ENCODE results near the gene RBM33.

Gene RBM33

GRCh38 chr7:155791836-155792235, 147.4 kb downstream of the RBM33 start:
- Histone ChIP-seq H3K36me3 (ENCODE audit: control insufficient read depth in 1 of 2, insufficient read depth in 2 of 2, low read length in 2 of 2) (no peaks in the 10 kb centered on the region), H3K4me3 (ENCODE audit: low read depth in 1 of 2, low read length in 2 of 2) (no peak overlapping the region), H3K27ac (ENCODE audit: low read length) (no peak overlapping the region), H3K9me3 (ENCODE audit: control insufficient read depth in 1 of 2, low read length in 2 of 2) (no peaks in the 10 kb centered on the region), H3K4me1 (ENCODE audit: control insufficient read depth in 1 of 2, insufficient read depth in 2 of 2, low read length in 2 of 2) (peaks cover 0 to 15% of the 10 kb centered on the region in 2 donors), H3K27me3 (ENCODE audit: low read depth, low read length) (peaks cover 15% of the 10 kb centered on the region)

GRCh38 chr7:155792315-155792960, 148.0 kb downstream of the RBM33 start:
- H3K27ac ChIP-seq (ENCODE audit: low read length): no peak overlapping the region
- H3K27me3 ChIP-seq (ENCODE audit: low read depth, low read length): peaks cover 15% of the 10 kb centered on the region
- no peaks in the 10 kb centered on the region for H3K36me3 ChIP-seq (ENCODE audit: control insufficient read depth in 1 of 2, insufficient read depth in 2 of 2, low read length in 2 of 2)
- H3K4me1 ChIP-seq (ENCODE audit: control insufficient read depth in 1 of 2, insufficient read depth in 2 of 2, low read length in 2 of 2): peaks cover 0 to 9% of the 10 kb centered on the region in 2 donors
- H3K4me3 ChIP-seq (ENCODE audit: low read depth in 1 of 2, low read length in 2 of 2): no peak overlapping the region
- H3K9me3 ChIP-seq (ENCODE audit: control insufficient read depth in 1 of 2, low read length in 2 of 2): no peaks in the 10 kb centered on the region

GRCh38 chr7:155792999-155793560, 148.6 kb downstream of the RBM33 start:
- H3K27ac ChIP-seq (ENCODE audit: low read length): no peak overlapping the region
- peaks cover 0 to 5% of the 10 kb centered on the region in 2 donors for H3K4me1 ChIP-seq (ENCODE audit: control insufficient read depth in 1 of 2, insufficient read depth in 2 of 2, low read length in 2 of 2)
- no peaks in the 10 kb centered on the region for H3K9me3 ChIP-seq (ENCODE audit: control insufficient read depth in 1 of 2, low read length in 2 of 2)
- H3K4me3 ChIP-seq (ENCODE audit: low read depth in 1 of 2, low read length in 2 of 2): no peak overlapping the region
- H3K27me3 ChIP-seq (ENCODE audit: low read depth, low read length): peaks cover 15% of the 10 kb centered on the region
- H3K36me3 ChIP-seq (ENCODE audit: control insufficient read depth in 1 of 2, insufficient read depth in 2 of 2, low read length in 2 of 2): no peaks in the 10 kb centered on the region

GRCh38 chr7:155793720-155794119, 149.3 kb downstream of the RBM33 start:
- Histone ChIP-seq H3K4me3 (ENCODE audit: low read depth in 1 of 2, low read length in 2 of 2) (no peak overlapping the region), H3K9me3 (ENCODE audit: control insufficient read depth in 1 of 2, low read length in 2 of 2) (no peaks in the 10 kb centered on the region), H3K27ac (ENCODE audit: low read length) (no peak overlapping the region), H3K27me3 (ENCODE audit: low read depth, low read length) (peaks cover 15% of the 10 kb centered on the region), H3K4me1 (ENCODE audit: control insufficient read depth in 1 of 2, insufficient read depth in 2 of 2, low read length in 2 of 2) (peaks cover 0 to 5% of the 10 kb centered on the region in 2 donors), H3K36me3 (ENCODE audit: control insufficient read depth in 1 of 2, insufficient read depth in 2 of 2, low read length in 2 of 2) (no peaks in the 10 kb centered on the region)

- Histone ChIP-seq H3K4me1 (ENCODE audit: control insufficient read depth in 1 of 2, insufficient read depth in 2 of 2, low read length in 2 of 2) (peaks cover 0 to 5% of the 10 kb centered on the region in 2 donors), H3K9me3 (ENCODE audit: control insufficient read depth in 1 of 2, low read length in 2 of 2) (no peaks in the 10 kb centered on the region), H3K36me3 (ENCODE audit: control insufficient read depth in 1 of 2, insufficient read depth in 2 of 2, low read length in 2 of 2) (no peaks in the 10 kb centered on the region), H3K27ac (ENCODE audit: low read length) (no peak overlapping the region), H3K4me3 (ENCODE audit: low read depth in 1 of 2, low read length in 2 of 2) (no peak overlapping the region), H3K27me3 (ENCODE audit: low read depth, low read length) (peaks cover 19% of the 10 kb centered on the region)
Observed at GRCh38 chr7:155794196-155794595, 149.7 kb downstream of the RBM33 start.

- H3K4me1 ChIP-seq (ENCODE audit: control insufficient read depth in 1 of 2, insufficient read depth in 2 of 2, low read length in 2 of 2): peaks cover 0 to 5% of the 10 kb centered on the region in 2 donors
- H3K9me3 ChIP-seq (ENCODE audit: control insufficient read depth in 1 of 2, low read length in 2 of 2): no peaks in the 10 kb centered on the region
- H3K27me3 ChIP-seq (ENCODE audit: low read depth, low read length): peaks cover 30% of the 10 kb centered on the region
Observed at GRCh38 chr7:155795401-155795800, 150.9 kb downstream of the RBM33 start.

GRCh38 chr7:155795951-155796350, 151.5 kb downstream of the RBM33 start:
- Histone ChIP-seq H3K27ac (ENCODE audit: low read length) (no peak overlapping the region), H3K4me3 (ENCODE audit: low read depth in 1 of 2, low read length in 2 of 2) (no peak overlapping the region), H3K4me1 (ENCODE audit: control insufficient read depth in 1 of 2, insufficient read depth in 2 of 2, low read length in 2 of 2) (peaks cover 0 to 5% of the 10 kb centered on the region in 2 donors), H3K36me3 (ENCODE audit: control insufficient read depth in 1 of 2, insufficient read depth in 2 of 2, low read length in 2 of 2) (no peaks in the 10 kb centered on the region), H3K27me3 (ENCODE audit: low read depth, low read length) (peaks cover 36% of the 10 kb centered on the region), H3K9me3 (ENCODE audit: control insufficient read depth in 1 of 2, low read length in 2 of 2) (no peaks in the 10 kb centered on the region)

More at GRCh38 chr7:155795401-155795800, 150.9 kb downstream of the RBM33 start:
- Histone ChIP-seq H3K27ac (ENCODE audit: low read length) (no peak overlapping the region), H3K36me3 (ENCODE audit: control insufficient read depth in 1 of 2, insufficient read depth in 2 of 2, low read length in 2 of 2) (no peaks in the 10 kb centered on the region), H3K4me3 (ENCODE audit: low read depth in 1 of 2, low read length in 2 of 2) (no peak overlapping the region)

- peaks cover 0 to 5% of the 10 kb centered on the region in 2 donors for H3K4me1 ChIP-seq (ENCODE audit: control insufficient read depth in 1 of 2, insufficient read depth in 2 of 2, low read length in 2 of 2)
- no peak overlapping the region for H3K27ac ChIP-seq (ENCODE audit: low read length)
- no peak overlapping the region for H3K4me3 ChIP-seq (ENCODE audit: low read depth in 1 of 2, low read length in 2 of 2)
- no peaks in the 10 kb centered on the region for H3K9me3 ChIP-seq (ENCODE audit: control insufficient read depth in 1 of 2, low read length in 2 of 2)
- H3K36me3 ChIP-seq (ENCODE audit: control insufficient read depth in 1 of 2, insufficient read depth in 2 of 2, low read length in 2 of 2): no peaks in the 10 kb centered on the region
- peaks cover 41% of the 10 kb centered on the region for H3K27me3 ChIP-seq (ENCODE audit: low read depth, low read length)
Observed at GRCh38 chr7:155796381-155797261, 152.2 kb downstream of the RBM33 start.

GRCh38 chr7:155797262-155798250, 153.1 kb downstream of the RBM33 start:
- Histone ChIP-seq H3K27ac (ENCODE audit: low read length) (no peak overlapping the region), H3K36me3 (ENCODE audit: control insufficient read depth in 1 of 2, insufficient read depth in 2 of 2, low read length in 2 of 2) (no peaks in the 10 kb centered on the region), H3K4me3 (ENCODE audit: low read depth in 1 of 2, low read length in 2 of 2) (no peak overlapping the region), H3K9me3 (ENCODE audit: control insufficient read depth in 1 of 2, low read length in 2 of 2) (no peaks in the 10 kb centered on the region), H3K27me3 (ENCODE audit: low read depth, low read length) (peaks cover 41% of the 10 kb centered on the region), H3K4me1 (ENCODE audit: control insufficient read depth in 1 of 2, insufficient read depth in 2 of 2, low read length in 2 of 2) (peaks cover 0 to 5% of the 10 kb centered on the region in 2 donors)

GRCh38 chr7:155798673-155799439, 154.4 kb downstream of the RBM33 start:
- peaks cover 0 to 15% of the 10 kb centered on the region in 2 donors for H3K4me1 ChIP-seq (ENCODE audit: control insufficient read depth in 1 of 2, insufficient read depth in 2 of 2, low read length in 2 of 2)
- no peak overlapping the region for H3K27ac ChIP-seq (ENCODE audit: low read length)
- no peaks in the 10 kb centered on the region for H3K36me3 ChIP-seq (ENCODE audit: control insufficient read depth in 1 of 2, insufficient read depth in 2 of 2, low read length in 2 of 2)
- no peaks in the 10 kb centered on the region for H3K9me3 ChIP-seq (ENCODE audit: control insufficient read depth in 1 of 2, low read length in 2 of 2)
- no peak overlapping the region for H3K4me3 ChIP-seq (ENCODE audit: low read depth in 1 of 2, low read length in 2 of 2)
- peaks cover 41% of the 10 kb centered on the region for H3K27me3 ChIP-seq (ENCODE audit: low read depth, low read length)
